Activated naive CD8-positive, alpha-beta T cell treated with anti-CD3 and anti-CD28 coated beads, Interleukin-2, amount 50 U/mL, for 16 hours (primary cell): ENCODE data around the gene SAE1.
"Not testable (repeated sequence)": the region's sequence is repeated elsewhere in the genome, so short reads cannot be mapped to it uniquely, and the experiment has no call there.

Experiments used
- DNase-seq: peaks from one replicate; pipeline ENCODE4 v3.0.0-alpha.2; 2020; ENCODE audit warnings: low read depth, low spot score

SAE1 gene

DNA sequence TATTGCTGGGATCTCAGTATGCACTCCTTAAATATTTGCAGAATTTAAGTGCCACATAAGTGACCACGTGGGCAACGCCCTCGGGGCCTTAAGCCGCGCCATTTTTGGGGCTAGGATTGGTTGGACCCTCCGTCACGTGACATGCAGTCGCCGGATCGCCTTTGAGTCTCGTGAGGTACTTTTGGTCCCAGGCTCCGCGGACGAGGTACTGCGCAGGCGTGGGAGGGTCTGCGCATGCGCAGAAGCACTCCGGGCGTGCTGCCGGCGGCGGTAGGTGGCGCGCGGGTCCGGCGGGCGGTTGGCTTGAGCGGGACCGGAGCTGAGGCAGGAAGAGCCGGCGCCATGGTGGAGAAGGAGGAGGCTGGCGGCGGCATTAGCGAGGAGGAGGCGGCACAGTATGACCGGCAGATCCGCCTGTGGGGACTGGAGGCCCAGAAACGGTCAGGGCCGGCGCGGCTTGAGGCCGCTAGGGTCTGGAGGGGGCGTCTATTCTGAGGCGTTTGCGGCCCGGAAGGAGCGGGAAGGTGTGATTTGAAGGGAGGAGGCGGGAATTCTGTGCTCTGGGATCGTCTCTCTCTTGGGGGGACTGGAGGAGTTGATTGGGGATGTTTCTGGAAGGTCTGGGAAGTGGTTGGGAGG, at the start of gene SAE1:
Gene SAE1, plus strand, starts transcription at position 247 of the 639 bp plus-strand sequence. Its CDS starts 96 bp downstream, at position 343.
- DNase-seq, result peak; percentile 92

DNA sequence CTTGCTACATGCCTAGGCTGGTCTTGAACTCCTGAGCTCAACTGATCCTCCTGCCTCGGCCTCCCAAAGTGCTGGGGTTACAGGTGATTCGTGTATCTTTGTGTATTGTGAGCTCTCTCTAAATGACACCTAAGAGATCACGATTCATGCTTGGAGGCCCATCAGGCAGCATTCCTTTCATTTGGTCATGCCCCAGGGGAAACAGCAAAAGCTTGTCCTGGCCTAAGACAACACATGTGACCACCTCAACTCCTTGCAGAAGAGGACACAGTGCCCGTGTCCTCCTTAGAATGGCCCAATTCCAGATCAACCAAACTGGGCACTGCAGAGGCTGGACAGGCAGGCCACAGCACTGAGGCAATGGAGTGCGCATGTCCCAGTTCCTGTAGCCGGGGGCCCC, 49.5 kb upstream of the SAE1 start:
- DNase-seq, result no peak

DNA sequence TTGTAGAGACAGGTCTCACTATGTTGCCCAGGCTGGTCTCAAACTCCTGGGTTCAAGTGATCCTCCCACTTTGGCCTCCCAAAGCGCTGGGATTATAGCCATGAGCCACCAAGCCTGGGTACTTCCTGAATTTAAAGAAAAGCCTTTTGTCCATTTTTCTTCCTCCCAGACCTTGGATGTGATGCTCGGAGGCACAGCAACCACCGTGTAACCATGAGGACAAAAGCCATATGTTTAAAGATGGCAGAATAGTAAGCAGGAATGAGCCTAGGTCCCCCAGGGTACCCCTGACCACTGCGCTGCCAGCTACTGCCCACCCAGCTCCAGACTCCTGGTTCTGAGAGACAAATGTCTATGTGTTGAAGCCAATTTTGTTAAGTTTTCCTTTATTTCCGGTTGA, 48.1 kb upstream of the SAE1 start:
- DNase-seq, result no peak

DNA sequence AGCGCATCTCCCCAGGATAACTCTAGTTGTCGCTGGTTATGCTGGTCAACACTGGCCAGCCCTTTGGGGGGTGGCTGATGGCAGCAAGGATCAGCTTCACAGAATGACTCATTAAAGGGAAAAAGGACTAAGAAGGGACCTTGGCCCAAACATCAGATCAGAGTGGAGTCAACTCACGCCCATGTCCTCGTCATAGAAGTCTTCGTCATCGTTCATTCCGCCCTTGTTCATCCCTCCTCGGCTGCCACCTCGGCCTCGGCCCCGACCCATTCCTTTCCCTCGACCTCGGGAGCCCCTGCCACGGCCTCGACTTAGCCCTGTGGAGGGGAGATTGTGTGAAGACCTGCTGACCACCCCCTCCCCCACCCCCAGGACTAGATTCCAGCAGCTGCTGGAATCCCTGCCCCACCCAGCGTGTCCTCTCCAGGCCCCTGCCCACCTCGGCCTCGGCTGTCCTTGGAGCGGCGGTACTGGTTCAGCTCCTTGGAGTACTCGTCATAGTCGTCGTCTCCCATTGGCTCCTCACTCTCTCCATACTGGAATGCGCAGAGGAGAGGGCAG, 45.7 kb upstream of the SAE1 start:
- DNase-seq, result no peak

DNA sequence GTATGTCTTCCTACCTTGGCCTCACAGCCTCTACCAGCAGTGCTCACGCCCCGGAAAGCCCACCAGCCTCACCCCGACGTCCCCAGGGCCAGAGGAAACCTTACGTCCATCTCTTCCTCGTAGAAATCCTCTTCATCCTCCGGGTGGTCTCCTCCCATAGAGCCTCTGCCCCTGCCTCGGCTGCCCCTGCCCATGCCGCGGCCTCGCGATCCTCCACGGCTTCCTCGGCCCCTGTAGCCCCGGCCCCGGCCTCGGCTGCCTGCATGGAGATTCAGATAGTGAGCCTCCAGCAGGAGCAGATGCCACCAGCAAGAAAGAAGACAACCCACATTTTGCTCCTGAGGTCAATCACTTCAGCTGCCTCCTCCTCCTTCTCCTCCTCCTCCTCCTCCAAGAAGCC, 44.4 kb upstream of the SAE1 start:
- no peak for DNase-seq

DNA sequence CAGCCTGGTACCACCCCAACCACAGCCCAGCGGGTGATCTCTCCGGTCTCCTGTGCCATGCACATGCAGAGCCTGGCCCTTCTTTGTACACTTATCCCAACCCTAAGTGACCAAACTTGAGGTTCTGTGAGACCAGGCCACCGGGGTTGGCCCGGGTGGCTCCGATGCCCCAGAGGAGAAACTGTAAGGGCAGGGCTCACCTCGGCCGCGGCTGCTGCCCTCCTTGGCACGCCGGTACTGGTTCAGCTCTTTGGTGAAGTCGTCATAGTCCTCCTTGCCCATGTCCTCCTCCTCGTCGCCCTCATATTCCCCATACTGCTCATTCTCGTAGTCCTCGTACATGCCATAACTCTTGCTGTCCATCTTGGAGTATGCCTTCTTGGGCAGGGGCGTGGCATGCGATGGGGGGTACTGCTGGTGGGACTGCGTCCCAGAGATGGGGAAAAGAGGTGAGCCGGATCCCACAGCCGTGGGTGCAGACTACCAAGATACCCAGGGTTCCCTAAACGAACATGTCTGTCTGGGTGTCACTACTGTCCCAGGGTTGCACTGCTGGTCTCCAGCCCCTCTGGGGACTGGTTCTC, 40.8 kb upstream of the SAE1 start:
- no peak for DNase-seq

DNA sequence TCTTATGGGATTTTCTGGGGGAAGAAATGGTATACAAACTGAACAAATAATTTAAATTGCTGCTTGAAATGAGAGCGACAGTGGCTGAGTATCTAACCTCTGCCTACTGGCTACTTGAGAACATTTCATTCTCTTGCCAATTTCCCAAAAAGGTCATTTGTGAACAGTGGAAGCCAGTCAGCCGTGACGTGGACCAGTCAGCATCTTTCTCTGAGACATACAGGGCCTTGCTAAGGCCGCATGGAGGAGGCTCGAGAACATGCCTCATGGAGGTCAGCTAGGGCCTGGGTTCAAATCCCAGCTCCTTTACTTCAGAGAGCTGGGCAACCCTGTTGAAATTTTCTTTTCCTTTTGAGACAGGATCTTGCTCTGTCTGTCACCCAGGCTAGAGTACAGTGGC, 37.4 kb upstream of the SAE1 start:
- DNase-seq, result no peak

DNA sequence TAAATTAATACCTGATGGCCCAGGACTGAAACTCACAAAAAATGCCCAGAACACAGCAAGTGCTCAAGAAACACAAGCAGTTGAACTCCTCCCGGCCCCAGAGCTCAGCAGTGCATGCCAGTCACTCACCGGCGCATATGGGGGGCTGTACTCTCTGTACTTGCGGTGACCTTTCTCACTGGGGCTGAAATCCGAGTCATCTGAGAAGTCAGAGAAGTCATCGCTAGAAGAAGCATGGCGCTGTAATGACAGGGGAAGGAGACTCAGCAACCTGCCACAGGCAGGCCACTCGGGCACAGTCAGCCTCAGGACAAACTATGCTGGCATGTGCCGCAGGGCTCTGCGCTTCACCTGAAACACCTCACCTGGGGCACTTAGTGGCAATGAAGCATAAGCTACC, 36.8 kb upstream of the SAE1 start:
- no peak for DNase-seq

DNA sequence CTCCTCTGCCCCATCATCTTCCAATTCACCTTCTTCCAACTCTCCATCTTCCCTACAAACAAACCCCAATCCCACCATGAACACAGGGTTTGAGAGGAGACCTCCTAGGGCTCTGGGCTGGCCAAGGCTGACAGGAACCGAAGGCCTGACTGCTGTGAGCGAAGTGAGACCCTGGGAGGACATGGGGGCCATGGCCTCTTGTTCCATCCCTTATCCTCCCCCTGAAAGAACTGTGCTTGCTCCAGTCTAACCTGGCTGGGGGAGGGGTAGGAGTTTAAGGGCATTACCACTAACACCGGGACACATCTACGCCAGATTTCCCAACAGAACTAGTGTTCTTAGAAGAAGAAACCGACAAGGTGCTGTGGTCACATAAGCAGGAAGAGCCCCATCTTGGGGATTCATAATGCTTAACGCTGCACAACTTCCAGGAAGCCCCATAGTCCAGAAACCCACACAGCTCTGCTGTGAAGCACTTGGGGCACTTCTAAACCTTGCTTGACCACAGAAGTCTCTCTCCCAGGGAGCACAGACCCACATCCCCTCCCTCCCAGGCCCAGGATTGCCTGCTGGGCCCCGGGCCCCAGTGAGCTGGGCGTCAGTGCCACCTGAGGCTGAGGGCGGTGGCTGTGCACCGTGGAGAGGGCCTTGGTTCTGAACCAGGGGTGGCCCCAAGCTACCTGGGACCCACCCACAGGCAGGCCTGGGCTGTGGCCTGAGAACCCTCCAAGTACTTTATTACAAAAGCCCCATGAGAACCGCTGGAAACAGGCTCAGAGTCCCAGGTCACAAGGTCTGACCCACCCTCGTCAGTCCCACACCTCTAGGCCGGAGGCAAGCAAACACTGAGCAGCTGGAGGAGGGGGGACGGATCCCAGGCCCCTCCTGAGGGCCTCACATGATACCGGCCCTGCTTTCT, 35.8 kb upstream of the SAE1 start:
- DNase-seq, result no peak

DNA sequence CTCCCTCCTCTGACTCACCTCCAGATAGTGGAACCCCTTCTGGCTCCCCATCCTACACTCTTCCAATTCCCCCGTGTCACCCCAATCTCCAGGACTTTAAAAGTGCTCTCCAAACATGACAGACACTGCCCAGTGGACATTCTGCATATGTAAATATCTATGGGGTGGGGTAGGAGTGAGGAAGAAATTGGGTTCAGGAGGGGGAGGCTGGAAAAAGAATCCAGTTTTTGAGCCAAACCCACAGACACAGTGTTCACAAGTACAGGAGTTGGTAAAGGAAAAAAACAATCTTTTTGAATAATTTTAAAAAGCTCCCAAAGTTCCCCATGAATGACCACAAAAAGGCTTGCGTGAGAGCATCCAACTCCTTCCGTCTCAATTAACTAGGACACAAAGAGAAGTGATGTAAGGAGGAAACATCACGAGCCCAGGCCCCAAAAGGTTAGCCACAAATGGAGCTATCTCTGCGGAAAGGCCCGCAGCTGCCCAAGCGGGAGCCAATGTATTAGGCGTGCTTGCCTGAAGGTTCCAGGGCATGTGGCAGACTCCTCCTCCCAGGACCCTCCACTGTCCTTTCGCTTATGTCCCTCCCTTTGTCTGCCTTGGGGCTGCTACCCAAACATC, 35.0 kb upstream of the SAE1 start:
- DNase-seq, result no peak

DNA sequence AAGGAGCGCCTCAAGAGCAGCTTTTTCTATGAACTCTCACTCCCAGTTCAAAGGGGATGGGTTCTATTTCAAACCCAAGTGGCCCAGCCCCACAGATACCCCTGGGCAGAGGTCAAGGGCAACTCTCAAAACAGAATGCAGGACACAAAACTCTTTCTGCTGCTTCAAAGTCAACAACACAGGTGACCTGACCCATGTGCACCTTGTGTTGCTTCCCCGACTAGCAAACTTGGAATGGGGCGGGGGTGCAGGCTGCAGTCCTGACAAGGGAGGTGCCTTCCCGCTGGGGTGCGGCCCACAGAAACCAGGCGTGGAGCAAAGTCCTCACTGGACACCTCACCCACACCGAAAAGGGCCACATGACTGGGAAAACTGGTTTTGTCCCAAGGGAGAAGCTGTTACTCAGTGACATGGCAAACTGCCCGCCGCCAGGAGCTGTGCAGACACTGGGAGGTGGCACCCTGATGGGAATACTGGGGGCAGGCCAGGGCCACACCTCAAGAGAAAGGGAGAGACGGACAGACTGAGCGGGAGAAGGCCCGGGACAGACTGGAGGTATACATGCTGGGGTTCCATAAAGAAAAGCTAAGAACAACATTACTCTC, 34.4 kb upstream of the SAE1 start:
- DNase-seq, result no peak

DNA sequence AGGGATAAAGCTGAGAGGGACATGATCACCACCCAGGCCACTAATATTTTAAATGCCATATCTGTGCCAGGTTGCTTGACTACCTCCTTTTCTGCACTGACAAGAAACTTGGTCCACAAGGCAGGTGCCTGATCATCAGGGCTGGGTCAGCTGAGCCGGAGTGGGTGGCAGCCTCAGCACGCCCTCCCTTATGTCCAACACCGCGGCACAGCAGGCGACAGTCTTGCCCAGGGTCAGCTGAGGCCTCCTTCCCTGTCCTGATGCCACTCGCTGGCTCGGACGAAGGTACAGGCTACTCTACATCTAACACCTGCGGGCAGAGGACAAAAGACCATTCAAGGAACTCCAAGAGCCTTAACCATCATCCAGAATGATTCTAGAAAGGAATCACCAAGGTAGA, 33.9 kb upstream of the SAE1 start:
- DNase-seq, result no peak

DNA sequence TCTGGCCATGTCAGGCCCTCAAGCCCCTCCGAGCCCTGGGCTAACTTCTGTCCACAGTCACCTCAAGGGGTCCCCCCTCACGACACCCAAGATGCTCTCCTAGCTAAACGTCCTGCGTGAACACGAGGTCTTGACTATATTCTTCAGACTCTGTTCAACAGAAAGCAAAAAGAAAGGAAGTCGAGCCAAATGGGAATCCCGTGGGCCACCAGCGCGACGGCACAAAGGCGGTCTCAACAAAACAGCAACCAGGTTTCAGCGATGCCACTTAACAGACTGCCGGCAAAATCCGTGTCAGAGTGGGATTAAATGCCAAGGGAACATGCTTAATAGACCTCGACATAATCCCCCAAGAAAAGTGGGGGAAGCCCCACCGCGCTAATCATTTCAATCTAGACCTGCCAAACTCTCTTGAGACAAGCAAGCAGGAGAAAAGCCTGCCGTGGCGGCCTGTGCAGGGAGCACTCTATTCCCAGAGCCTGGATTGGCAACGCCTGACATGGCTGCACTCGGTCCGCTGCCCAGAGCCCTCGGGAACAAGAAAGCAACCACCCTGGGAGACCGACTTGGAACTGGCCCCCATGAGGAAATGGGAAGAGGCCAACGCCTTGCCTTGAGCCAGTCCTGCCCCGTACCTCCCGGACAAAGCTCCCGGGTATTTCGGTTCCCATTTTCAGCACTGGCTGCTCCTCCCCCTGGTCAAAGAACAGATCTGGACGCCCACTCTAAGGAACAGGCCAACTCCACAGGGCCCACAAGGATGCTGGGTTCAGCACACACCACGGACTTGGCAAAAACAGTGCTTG, 33.0 kb upstream of the SAE1 start:
- no peak for DNase-seq

DNA sequence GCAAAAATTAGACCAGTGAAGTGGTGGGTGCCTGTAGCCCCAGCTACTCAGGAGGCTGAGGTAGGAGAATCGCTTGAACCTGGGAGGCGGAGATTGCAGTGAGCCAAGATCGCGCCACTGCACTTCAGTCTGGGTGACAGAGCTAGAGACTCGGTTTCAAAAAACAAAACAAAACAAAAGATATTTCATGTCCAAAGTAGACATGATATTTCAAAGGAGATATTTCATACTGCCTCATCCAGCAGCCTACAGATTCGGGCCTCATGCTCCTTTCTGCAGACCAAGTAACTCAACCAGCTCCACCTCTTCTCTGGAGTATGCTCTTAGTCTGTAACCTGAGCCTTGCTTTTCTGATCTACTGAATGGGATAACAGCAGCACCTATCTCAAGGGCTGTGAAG, 32.0 kb upstream of the SAE1 start:
- DNase-seq, result no peak

DNA sequence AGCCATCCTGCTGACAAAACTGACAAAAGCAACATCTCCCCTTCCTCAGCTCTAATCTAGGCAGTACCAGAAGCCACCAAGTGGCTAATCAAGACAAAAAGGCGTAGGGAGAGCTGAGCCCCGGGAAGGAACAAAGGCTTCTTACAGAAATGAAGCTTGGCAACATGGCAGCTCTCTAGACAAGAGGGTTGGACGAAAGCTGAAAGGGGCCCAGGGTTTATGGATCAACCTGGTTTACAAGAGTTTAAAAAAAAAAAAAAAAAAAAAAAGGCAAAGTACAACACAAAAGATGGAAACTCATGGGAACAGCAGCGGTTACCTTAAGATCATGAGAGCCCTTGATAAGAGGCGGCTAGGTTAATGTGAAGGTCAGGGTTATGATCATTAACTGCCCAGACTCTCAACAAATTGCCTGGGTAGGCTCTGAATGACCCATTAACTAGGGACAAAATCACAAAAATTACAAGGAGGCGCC, 31.0 kb upstream of the SAE1 start:
- no peak for DNase-seq

DNA sequence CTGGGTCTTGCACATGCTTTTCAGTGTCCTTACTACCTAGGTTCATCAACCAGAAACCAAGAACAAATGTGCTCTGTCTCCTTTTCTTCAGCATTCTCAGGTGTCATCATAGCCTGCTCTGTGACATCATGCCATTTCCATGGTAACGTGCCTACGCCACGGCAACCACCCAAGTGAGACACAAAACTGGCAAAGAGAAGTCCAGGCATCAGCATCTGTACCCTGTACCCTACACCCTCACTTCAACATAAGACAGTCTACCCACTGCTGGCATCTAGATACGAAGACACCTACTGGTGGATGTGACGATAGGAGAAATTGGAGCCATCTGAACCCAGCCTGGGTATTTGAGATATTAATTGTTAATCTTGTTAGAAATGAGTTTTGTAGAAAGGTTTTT, 30.3 kb upstream of the SAE1 start:
- no peak for DNase-seq

DNA sequence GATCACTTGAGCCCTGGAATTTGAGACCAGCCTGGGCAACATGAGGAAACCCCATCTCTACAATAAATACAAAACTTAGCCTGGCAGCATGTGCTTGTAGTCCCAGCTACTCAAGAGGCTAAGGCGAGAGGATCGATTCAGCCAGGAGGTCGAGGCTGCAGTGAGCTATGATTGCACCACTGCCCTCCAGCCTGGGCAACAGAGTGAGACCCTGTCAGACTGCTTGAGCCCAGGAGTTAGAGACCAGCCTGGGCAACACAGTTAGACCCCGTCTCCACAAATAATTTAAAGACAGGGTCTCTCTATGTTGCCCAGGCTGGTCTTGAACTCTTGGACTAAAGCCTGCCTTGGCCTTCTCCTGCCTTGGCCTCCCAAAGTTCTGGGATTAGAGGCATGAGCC, 29.5 kb upstream of the SAE1 start:
- not testable (repeated sequence) for DNase-seq

DNA sequence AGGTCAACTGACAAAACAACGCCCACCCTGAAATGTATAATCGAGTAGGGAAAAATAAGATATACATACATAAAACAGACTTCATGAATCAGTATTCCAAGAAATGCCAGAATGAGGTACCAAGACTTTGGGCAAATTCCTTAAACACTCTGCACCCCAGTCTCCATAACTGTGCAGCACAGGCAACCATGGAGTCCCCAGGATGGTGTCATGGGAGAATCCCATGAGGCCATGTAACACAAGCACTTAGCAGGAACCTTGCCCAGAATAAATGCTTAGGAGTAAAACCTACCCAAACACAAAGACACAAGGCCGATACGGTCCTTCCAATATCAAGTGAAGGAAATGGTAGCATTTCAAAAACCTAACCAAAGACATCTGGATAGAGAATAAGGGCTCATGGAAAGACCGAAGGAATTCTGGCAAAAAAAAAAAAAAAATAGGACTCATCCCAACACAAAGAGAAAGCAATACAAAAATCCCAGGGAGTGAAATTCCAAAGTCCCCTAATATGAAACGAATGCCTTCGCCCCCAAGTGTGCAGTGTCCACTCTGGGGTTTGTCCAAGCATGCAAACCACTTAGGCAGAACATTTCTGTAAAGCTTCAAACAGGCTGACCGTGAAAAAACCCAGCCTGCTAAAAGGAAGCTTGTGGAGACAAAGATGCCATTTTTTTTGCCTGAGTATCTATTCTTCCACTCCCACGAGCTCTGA, 28.1 kb upstream of the SAE1 start:
- no peak for DNase-seq

DNA sequence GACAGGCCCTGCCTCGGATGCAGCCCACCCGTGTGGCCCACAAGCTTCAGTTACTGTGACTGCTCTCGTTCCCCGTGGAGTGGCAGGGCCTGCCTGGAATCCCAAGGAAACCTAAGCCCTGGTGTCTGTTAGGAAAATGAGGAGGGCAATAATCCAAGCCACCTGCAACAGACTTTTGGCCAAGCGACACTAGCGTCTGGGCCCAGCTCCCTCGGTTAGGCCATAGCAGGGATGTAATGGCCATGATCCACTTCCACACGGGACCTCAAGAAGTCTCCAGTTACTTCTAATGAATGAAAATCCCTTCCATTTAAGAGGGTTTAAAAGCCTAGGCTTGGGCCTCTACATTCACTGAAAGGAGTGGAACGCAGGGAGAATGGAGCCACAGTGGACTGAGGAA, 26.0 kb upstream of the SAE1 start:
- DNase-seq, result no peak

DNA sequence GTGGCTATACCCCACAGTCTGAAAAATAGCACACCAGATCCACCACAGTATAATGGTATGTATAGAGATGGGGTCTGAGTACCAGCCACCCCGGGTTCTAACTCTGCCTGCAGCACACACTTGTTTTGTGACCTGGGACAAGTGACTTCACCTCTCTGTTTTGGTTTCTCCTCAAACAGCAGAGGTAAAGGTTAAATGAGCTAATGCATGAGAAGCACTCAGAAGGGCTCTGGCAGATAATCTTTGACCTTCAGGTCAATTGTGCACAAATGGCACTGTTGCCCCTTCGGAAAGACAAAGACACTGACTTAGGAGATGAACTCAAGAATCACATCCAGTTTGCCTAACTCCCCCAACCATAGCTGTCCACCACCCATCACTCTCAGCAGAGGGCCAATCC, 24.8 kb upstream of the SAE1 start:
- no peak for DNase-seq
